ENCODE measurements around the gene CAPN5. TPM values are rescaled to one million over a fixed set of nuclear protein-coding genes. Genes with fewer than 3 reads are reported as not detected.

The CAPN5 gene
- total and polyA plus RNA-seq, 2 of the 8 experiments (the other 6 are each of a cell fraction or from before 2014, with no cell fraction given), result 21.5 to 22.4 TPM

- no peak for TF ChIP-seq FOSL1 (IDR thresholded peaks at IDR 0.05; ENCODE audit: insufficient read depth, low read depth, low read length)
Observed at GRCh38 chr11:77064648-77065217, 2.0 kb upstream of the CAPN5 start (continued).
